Activated CD8-positive, alpha-beta memory T cell treated with anti-CD3 and anti-CD28 coated beads, Interleukin-2, amount 50 U/mL, for 4 hours (primary cell): ENCODE measurements around the gene SIGLEC15.

ENCODE experiments used
- DNase-seq: peaks from one replicate; pipeline ENCODE4 v3.0.0-alpha.2; 2020

The SIGLEC15 gene

GRCh38 chr18:45887585-45887984, 62.1 kb downstream of the SIGLEC15 start:
- DNase-seq = no peak

- no peak for DNase-seq
These were observed 64.1 kb downstream of the SIGLEC15 start for GRCh38 chr18:45889419-45890064.

DNA sequence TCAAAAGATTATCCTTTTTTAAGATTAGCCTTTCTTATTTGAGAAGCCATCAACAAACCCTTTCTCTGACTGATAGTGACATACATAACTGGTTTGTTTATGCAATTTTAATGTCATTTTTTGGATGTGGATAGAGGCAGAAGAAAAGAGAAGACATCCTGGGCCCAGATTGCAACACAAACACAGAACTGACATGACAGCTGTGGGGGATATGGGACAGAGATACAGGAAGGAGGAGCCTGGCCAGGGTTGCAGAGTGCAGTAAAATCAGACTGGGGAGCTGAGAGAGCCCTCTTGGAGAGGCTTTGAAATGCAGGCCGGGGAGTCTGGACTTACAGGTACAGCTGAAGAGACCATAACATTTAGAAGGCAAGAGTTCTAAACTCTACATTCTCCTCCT, 65.1 kb downstream of the SIGLEC15 start:
- no peak for DNase-seq

DNA sequence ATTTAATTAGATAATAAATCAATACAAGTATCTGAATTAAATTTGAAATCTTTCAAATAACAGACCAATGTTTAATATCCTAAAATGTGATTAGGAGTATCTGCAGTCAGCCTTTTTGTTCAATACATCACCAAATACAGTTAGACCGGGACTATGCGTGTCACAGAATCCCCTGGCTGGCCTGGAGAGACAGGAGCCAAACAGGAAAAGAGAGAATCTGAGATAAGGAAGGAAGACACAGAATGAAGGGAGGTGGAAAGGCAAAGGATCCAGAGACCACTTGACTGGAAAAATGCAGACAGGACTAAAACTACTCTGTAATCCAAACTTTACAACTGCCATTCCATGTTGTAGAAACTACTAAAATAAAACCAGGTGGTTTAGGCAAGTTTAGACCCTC, 66.3 kb downstream of the SIGLEC15 start:
- no peak for DNase-seq
